NCI-H69 (cell line): ENCODE data around the gene TMEM121.

ENCODE experiments used
- DNase-seq: peaks from one replicate; lab custom pipeline; 2025; lab: John Stamatoyannopoulos, UW

TMEM121 gene

DNA sequence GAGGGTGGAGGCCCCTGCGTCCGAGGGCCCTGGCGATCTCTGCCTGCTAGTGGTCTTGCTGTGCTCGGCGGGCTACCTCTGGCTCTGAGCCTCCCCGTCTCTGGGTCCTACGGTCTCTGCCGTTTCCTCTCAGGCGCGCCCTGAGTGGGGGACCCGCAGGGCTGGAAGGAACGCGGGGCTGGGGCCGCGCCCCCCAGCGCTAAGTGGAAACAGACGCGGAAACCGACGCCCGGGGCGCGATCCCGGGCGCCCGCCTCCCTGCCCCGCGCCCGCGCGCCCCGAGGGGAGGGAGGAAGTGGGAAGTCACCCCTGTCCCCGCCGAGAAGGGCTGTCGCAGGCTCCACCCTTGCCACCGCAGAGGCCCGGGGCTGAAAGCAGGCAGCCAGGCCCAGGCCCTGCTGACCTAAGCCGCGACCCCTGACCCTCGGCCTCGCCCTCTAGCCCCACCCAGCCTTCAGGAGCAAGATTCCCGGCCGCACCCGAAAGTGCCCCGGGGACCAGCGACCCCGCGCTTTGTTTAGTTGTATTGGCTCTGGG is 38.9 kb upstream of the TMEM121 start:
- peak; percentile 67 for DNase-seq

DNA sequence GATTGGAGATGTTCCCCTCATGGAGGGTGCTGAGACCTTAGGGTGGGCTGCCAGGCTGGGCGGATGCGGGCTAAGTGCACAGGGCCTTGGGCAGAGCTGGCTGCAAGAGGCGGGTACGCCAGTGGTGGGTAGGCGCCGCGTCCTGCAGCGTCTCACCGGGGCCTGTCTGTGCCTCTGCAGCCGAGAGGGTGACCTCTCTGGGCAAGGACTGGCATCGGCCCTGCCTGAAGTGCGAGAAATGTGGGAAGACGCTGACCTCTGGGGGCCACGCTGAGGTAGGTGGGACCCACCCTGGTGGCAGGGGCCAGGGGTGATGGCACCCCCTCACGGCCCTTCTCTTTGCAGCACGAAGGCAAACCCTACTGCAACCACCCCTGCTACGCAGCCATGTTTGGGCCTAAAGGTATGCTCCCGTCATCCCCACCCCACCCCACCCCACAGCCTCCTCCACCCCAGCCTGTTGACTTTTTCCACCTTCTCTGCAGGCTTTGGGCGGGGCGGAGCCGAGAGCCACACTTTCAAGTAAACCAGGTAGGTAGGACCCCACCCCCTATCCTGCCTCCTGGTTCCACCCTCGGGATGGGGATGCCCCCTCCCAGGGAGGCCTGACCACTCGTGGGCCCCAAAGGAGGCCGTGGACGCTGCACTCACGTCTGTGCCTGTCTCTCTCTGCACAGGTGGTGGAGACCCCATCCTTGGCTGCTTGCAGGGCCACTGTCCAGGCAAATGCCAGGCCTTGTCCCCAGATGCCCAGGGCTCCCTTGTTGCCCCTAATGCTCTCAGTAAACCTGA is 38.2 kb upstream of the TMEM121 start:
- DNase-seq, result no peak

DNA sequence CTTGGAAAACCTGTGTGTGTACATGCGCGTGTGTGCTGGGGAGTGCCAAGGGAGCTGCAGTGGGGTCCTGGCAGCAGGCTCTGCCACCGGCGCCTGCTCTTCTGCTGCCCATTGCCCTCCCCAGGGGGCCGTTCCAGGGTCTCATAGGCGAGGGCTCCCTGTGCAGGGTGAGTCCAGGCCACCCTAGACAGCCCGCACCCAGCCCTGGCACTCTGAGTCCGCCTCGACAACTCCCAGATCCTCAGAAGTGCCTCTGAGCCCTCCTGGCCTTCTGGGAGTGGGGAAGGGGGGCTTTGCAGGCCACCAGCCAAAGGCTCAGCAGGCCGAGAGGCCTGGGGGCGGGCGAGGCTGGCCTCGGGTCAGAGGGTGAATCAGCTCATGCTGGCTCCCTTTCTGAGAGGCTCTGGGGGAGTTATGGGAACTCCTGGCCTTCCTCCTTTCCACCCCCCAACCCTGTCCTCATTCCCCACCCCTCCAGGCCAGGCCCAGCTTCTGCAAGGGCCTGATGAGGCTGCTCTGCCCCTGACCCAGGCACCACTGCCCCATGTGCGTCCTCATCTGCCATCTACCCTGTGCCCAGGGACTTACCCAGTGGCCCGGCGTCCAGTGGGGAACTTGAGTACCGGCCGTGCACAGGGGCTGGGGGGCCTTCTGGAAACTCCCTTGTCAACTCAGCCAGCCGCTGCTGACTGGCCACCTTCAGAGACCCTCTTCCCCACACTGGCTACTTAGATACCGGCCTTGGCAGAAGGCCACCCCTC is 37.4 kb upstream of the TMEM121 start:
- DNase-seq, result no peak

DNA sequence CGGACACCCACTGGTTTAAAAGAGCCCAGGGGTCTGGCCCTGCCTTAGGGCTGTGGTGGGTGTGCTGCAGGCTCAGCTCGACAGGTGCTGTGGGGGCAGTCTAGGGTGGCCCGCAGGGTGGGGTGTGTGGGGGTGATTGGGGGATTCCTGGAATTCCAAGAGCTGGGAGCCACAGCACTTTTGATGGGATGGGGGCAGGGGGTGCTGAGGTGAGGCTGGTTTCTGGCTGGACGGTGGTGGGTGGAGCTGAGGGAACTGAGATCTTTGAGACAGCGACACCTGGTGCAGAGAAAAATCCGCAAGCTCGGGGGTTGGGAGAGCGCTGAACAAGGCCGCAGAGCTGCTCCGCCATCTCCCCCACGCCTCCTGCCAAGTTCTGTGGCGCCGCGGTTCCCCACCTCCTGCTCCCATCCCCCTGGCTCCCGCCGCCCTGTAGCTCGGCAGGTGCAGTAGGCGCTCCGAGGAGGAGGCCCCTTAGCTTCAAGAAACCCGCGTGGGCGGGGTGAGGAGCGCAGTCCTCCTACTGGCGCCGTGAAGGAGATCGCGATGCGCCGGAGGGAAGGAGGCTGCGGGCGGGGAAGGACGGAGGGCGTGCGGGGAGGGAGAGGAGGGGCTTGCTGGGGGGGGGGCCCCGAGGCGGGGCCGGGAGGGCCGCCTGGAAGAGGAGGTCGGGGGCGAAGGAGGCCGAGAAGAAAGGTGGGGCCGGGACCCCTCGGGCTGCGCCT is 36.7 kb upstream of the TMEM121 start:
- peak; percentile 94 for DNase-seq

DNA sequence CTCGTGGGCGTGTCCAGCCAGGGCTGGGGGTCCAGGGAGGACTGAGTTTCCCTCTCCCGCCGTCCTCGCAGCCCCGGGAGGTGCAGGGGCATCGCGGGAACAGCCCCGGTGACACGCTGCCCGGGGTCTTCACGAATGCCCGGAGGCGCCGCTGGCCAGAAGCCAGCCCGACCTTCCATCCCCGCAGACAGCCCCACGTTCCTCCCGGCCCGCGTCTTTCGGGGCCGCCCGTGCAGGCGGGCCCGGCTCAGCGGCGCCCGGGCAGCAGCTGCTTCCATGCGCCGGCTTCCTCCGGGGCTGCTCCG is 36.2 kb upstream of the TMEM121 start:
- no peak for DNase-seq

DNA sequence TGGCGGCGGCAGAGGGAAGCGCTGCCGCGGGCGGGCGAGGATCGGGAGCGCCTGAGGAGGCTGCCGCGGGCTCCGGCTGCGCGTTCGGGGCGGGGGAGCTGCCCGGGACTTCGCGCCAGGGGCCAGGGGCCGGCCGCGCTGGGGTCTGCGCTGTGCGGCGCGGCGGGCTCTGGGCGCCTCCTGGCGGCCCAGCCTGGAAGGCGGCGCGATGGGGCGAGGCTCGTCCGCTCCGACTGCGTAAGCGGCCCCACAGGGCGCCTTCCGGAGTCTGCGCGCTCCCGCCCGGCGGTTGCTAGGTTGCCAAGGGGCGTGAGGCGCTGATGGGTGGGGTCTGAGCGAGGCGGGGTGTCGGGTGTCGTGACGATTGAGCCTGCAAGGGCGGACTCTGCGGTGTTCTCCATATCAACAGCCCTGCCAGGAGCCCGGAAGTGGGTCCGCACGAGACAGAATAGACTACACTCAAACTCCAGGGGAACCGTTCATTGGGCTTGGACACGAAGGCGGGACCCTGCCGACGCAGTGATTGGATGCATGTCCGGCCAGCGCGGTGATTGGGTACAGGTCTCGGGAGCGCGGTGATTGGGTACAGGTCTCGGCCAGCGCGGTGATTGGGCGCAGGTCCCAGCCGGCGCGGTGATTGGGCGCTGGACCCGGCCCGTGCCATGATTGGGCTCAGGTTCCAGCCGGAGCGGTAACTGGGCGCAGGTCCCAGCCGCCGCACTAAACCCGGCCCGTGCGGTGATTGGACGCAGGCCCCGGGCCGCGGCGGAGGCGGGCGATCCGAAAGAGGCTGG is 35.6 kb upstream of the TMEM121 start, which contains the start of gene TEDC1:
TSS of gene TEDC1 (plus strand) at position 675 of the 794 bp plus-strand sequence. CDS start 130 bp downstream, outside the sequence.
- DNase-seq, result peak; percentile 100

DNA sequence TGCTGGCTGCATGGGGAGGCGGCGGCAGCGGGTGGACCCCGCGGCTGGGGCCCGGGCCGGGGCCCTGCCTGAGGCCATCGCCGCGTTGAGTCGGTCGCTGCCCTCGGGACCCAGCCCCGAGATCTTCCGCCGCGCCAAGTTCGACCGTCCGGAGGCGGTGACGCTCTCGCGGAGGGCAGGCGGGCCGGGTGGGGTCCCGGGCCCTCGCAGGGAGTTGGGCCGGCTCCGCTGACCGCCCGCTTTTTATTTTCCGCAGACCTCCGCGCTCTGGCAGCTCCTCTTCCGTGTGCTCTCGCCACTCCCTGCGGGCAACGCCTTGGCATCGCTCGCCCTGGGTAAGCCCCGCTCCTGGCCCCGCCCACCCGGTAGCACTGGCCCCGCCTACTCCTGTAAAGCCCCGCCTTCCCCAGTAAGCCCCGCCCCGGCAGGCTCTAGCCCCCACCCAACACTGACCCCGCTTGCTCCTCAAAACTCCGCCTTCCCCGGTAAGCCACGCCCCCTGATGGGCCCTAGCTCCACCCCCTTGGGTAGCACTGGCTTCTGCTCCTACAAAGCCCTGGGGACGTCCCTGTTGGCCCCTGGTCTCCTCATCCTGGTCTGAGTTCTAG is 34.9 kb upstream of the TMEM121 start:
- peak; percentile 82 for DNase-seq

DNA sequence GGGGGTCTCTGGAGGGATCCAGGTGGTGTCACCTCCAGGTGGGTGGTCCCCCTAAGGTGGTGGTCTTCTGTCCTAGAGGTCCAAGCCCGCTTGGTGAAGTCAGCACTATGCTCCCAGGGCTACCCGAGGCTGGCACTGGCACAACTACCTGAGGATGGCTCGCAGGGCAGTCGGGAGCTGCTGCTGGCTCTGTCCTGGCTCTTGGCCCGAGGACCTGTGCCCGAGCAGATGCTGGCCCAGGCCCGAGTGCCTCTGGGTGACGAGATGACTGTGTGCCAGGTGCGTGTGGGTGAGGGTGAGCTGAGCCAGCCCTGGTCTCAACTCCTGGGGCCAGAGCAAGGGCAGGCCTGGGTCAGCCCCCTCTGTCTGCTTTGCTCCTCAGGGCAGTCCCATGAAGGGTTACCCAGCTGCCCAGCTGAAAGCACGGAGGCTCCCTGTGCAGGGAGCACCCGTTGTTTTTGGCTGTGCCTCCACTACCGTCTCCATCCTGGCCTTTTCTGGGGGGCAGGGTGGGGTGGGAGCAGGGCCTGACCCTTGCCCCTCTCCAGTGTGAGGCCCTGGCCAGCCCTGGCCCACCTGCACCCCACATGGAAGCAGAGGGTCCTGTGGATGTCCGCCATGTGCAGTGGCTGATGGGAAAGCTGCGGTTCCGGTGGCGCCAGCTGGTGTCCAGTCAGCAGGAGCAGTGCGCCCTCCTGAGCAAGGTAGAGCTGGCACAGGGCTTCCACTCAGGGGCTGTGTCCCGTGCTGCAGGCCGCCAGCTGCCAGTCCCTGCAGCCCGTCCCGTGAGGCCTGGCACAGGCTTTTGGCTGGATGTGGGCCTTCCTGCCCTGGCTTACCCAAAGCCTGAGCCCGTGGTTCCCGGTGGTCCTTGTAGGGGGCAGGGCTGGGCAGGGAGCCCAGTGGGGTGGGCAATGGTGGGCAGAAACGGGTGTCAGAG is 34.1 kb upstream of the TMEM121 start:
- DNase-seq, result no peak

DNA sequence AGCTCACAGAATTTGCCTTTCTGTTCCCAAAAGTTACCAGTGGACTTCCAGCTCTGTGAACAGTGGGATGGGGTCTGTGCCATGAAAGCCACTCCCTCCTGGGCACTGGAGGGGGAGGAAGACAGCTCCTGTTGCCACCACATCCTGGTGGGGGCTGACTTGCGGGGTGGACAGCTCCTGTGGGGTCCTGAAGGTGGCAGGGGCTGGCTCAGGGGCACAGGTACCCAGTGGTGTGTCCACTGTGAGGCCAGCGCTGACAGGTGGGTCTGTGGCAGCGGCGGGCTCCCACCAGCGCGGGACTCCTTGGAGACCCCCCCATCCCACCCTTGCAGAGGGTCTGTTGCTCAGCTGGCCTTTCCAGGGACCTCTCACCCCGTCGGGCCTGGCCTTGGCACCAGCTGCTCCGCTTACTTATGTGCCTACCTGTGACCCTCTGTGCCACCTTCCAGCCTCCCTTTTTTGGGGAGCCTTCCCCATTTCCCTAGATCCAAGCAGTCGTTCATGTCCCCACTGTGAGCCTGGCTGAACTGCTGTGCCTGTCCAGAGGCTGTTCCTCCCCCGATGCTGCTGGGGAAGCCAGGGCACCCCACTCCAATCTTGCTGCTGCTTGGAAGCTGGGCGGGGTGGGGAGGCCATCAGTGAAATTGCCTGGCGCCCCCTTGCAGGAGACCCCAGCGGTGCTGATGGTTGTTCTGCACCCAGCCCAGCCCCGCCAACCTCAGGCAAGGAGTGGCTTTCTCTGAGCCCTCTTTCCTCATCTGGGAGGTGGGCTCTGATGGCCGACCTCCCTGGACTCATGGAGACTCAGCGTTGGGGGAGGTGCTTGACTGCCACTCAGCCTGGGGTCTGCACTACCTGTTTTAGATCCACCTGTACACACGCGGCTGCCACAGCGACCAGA is 33.2 kb upstream of the TMEM121 start:
- no peak for DNase-seq

DNA sequence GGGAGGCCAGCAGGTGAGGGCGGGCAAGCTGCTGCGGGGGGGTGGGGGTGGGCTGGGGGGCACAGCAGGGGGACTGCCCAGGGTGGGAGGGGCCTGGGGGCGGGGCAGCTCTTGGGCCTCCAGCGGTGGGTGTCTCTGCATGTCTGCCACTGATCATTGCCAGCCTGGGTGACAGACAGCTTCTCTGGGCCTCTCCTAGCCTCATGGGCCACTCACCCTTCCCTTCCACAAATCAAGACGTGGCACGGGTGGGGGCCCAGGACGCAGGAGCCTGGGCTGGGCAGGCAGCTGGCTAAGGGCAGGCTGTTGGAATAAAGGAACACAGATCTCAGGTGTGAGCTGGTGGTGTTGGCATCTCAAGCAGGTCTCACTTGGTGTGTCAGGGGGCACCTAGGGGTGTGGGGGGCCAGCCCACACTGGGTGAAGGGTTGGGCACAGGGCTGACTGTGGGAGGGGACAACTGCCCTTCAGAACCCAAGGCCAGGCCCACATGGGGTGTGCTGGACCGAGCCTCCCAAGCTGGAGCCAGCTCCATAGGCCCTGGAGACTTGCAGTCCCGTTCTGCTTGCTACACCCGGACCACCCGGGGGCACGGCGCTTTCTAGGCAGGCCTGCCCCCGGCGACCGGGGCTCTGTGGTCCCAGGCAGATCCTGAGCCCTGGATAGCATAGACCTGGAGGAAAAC is 32.3 kb upstream of the TMEM121 start:
- DNase-seq, result no peak

DNA sequence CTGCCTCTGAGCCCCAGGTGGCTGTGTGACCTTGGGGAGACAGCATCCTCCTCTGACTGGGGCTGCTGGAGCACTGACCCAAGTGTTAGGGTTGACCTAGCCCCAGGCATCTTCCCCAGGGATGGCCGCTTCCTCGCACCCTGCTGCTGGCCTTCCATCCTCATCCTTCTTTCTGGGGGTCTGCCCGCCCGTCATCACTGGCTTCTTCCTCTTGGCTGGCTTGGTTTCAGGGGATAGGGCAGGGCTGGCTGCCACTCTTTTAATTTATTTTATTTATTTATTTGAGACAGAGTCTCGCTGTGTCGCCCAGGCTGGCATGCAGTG is 31.8 kb upstream of the TMEM121 start:
- DNase-seq, result no peak

DNA sequence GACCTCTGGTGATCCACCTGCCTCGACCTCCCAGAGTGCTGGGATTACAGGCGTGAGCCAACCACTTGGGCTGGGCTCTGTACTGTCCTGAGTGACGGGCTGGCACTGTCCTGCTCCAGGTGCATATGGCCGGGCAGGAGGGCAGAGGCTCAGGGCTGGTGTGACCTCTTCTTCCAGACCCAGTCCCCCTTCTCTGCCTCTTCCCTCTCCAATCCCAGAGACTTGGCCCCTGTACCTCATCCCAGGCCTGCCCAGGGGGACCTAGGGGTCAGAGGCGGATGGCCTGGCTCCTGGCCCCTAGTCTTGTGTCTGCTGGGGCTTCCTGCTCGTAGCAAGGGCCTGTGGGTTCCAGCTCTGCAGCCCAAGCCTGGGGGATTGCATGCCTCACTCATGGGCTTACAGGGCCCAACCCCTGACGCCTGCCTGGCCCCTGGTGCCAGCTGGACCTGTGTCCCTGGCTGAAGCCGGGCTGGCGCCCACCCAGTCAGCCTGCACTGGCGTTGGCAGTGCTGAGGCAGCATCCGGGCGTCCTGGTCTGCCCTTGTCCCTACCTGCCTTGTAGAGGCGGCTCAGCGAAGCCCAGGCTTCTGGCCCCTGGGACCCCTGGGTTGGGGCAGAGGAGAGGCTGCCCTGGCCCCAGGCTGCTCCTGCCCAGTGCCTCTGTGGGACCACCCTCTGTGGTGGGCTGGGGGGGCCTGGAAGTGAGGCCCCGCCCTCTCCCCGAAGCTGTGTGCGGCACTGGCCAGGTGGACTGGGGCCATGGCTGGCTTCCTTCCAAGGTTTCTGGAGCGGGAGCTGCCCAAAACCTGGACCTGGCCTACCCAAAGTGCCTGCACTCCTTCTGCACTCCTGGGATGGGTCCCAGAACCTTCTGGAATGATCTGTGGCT is 31.0 kb upstream of the TMEM121 start:
- no peak for DNase-seq

DNA sequence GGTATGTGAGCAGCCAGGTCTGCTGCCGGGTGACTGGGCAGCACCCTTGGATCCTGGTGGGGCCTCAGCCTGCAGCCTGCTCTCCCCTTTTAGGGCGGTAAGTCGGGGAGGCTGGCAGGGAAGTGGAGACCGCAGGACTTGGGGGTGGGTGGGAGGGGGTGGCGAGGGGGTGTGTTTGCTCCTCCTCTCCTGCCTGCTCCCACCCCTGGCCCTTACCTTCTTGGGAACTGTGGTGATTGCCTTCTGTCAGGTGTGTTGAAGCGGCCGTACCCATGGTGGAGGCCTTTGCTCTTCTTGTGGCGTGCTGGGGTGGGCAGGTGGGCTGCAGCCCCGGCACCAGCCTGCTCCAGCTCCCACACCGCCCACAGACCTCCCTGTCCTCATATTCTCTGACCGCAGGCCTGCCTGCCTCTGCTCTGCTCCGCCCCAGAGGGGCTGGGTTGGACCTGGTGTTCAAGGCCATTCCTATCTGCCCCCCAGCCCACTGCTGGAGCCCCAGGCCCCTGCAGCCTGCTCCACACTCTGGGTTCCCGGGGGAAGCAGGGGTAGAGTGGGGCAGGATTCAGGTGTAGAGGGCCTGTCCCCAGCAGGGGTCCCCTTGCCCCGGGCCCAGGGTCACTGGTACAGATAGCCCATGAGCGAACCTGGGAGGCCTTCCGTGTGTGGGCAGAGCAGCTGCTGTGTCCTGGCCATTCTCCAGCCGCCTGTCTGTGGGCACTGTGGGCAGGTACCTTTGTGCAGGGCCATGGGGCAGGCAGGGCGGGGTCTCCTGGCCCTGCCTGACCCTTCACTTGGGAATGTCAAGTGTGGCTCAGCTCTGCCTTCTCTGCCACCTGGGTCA is 30.2 kb upstream of the TMEM121 start:
- no peak for DNase-seq

DNA sequence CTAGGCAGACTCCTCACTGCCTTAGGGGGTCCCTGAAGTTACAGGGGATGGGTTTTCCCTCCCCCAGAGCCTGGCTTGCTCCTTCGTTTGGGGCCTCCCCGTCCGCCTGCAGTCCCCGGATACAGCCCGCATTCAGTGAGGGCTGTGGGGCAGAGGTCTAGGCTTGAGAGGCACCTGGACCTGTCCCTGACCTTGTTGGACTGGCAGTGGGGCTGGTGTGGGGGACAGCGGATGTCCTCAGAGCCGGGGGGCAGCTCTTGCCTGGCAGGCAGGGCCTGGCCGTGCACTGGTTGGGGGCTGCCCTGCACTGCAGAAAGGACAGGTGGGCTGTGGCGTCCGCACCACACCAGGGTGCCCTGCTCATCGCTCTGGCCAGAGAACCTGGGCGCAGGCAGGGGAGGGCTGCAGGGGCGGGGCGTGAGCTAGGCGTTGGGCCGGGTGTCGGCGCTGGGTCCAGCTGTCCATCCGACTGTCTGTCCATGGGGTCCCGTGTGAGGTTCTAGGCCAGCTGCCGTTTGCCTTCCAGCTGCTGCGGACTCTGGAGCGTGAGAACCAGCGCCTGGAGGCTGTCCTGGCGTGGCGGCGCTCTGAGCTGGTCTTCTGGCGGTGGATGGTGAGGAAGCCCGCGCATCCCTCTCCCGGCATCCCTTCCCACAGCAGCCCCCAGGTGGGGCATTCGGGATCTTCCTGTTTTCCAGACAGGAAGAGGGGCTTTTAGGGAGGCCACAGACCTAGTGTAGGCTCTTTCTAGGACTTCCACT is 29.4 kb upstream of the TMEM121 start:
- no peak for DNase-seq

DNA sequence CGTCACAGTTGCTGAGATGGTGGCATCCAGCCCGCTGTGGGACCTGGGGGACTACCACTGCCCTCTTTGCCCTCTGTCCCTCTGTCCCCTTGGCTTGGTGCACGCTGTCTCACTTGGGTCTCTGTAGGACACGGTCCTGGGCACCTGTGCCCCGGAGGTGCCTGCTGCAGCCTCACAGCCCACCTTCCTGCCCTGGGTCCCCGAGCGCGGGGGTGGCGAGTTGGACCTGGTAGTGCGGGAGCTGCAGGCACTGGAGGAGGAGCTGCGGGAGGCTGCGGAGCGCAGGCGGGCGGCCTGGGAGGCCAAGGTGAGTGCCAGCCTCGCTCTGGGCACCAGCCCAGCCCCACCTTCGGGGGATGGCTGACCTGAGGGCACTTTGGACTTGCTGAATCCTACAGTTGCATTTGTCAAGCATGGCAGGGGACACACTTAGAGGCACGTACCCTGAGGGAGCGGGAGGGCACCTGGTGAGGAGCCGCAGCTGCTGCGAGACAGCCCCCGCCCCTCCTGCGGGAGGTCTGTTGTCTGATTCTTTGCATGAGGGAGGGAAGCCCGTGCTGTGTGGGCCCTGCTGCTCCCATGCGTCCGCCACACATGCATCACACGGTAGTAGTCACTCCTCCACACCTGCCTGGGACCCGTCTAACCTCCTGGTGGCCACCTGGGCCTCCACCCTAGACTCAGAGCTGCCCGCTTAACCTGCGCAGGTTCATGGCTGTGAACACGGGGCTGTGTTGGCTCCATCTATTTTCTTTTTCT is 28.5 kb upstream of the TMEM121 start:
- DNase-seq, result peak; percentile 87
